PFSK-1 (cell line): ENCODE data around the gene ACIN1.

ENCODE experiments used
- FOXP2 ChIP-seq: optimal IDR thresholded peaks from 2 replicates; pipeline ENCODE3; 2011; ENCODE audit warnings: borderline replicate concordance, control low read depth, inconsistent platforms; ENCODE audit not compliant: insufficient read depth; ENCODE audit errors: extremely low read length, extremely low read depth
- POLR2AphosphoS5 ChIP-seq: IDR thresholded peaks from 2 replicates; pipeline ENCODE4 v1.6.1; 2012; ENCODE audit warnings: low read depth, mild to moderate bottlenecking, control low read depth, low read length, moderate library complexity
- REST ChIP-seq, 2 experiments: IDR thresholded peaks; 2 replicates each; pipeline versions ENCODE4 v1.6.1 to v1.8.0; 2011 to 2012; ENCODE audit warnings: low read depth in 2 of 2, low read length in 2 of 2, control low read depth in 1 of 2, inconsistent platforms in 1 of 2, mild to moderate bottlenecking in 1 of 2, moderate library complexity in 1 of 2; ENCODE audit not compliant: insufficient read depth in 1 of 2
- SIN3A ChIP-seq: IDR thresholded peaks from 2 replicates; pipeline ENCODE4 v1.6.1; 2012; ENCODE audit warnings: mild to moderate bottlenecking, low read length, moderate library complexity, borderline replicate concordance; ENCODE audit not compliant: insufficient read depth
- TAF1 ChIP-seq: IDR thresholded peaks from 2 replicates; pipeline ENCODE4 v1.6.1; 2012; ENCODE audit warnings: low read length, control low read depth, borderline replicate concordance; ENCODE audit not compliant: insufficient read depth

The ACIN1 gene

GRCh38 chr14:23106747-23107045 is 11.8 kb upstream of the ACIN1 start:
- TF ChIP-seq POLR2AphosphoS5 (no peak), TAF1 (no peak), FOXP2 (no peak), SIN3A (no peak), REST (IDR thresholded peaks at IDR 0.05; ENCODE audit: insufficient read depth in 1 of 2, low read depth in 2 of 2, low read length in 2 of 2) (no peak)

- no peak for TF ChIP-seq POLR2AphosphoS5
- no peak for TF ChIP-seq REST (IDR thresholded peaks at IDR 0.05; ENCODE audit: insufficient read depth in 1 of 2, low read depth in 2 of 2, low read length in 2 of 2)
- no peak for TF ChIP-seq SIN3A
- TF ChIP-seq FOXP2, result no peak
- TF ChIP-seq TAF1, result no peak
Measured at GRCh38 chr14:23105348-23105824, 10.4 kb upstream of the ACIN1 start.

- no peak for TF ChIP-seq TAF1
- no peak for TF ChIP-seq REST (IDR thresholded peaks at IDR 0.05; ENCODE audit: insufficient read depth in 1 of 2, low read depth in 2 of 2, low read length in 2 of 2)
Measured at GRCh38 chr14:23104591-23105347, 9.8 kb upstream of the ACIN1 start, which contains the start of gene CIROP. TSS of gene CIROP (minus strand) at chr14:23104989. CDS start at chr14:23104920, 69 bp downstream.

- TF ChIP-seq POLR2AphosphoS5 (no peak), FOXP2 (no peak), REST (IDR thresholded peaks at IDR 0.05; ENCODE audit: insufficient read depth in 1 of 2, low read depth in 2 of 2, low read length in 2 of 2) (no peak), TAF1 (no peak), SIN3A (no peak)
Measured at GRCh38 chr14:23104070-23104590, 9.2 kb upstream of the ACIN1 start.

- no peak for TF ChIP-seq FOXP2
- TF ChIP-seq POLR2AphosphoS5, result no peak
- TF ChIP-seq SIN3A, result no peak
- no peak for TF ChIP-seq TAF1
- no peak for TF ChIP-seq REST (IDR thresholded peaks at IDR 0.05; ENCODE audit: insufficient read depth in 1 of 2, low read depth in 2 of 2, low read length in 2 of 2)
Measured at GRCh38 chr14:23103581-23103980, 8.6 kb upstream of the ACIN1 start.
